H1 (cell line): ENCODE measurements around the gene EPHB3. TPM values are rescaled to one million over a fixed set of nuclear protein-coding genes. Genes with fewer than 3 reads are reported as not detected.

Experiments
- CTCF ChIA-PET: fragments of 300-600 bp; sonication (Branson Sonifier 250); formaldehyde crosslinking; loops from one replicate; lab custom pipeline; 2021; ENCODE audit not compliant: partially characterized antibody; lab: Charles Lee
- POLR2A ChIA-PET: fragments of 300-600 bp; sonication (Branson Sonifier 250); formaldehyde crosslinking; loops from one replicate; lab custom pipeline; 2021; ENCODE audit warnings: inconsistent platforms; ENCODE audit not compliant: partially characterized antibody; lab: Charles Lee
- DNase-seq, 2 experiments: peaks; one replicate each; pipeline versions ENCODE4 v3.0.0 to v3.0.0-alpha.2; 2010 to 2022; ENCODE audit warnings: low spot score in 2 of 2, low read depth in 1 of 2, mixed read lengths in 1 of 2
- FAIRE-seq: peaks from 2 replicates; lab custom pipeline; 2011; peaks lifted over from hg19 to GRCh38; lab: Jason Lieb, UNC
- H2AFZ ChIP-seq: 2 replicates; pipeline ENCODE4 v1.8.1; 2012; ENCODE audit warnings: low read length, inconsistent platforms
- H2AK5ac ChIP-seq: 2 replicates; pipeline ENCODE4 v1.6.1; 2013; ENCODE audit warnings: low read depth, low read length
- H2BK120ac ChIP-seq: replicated peaks from 2 replicates; pipeline ENCODE3; 2013; ENCODE audit warnings: low read depth, low read length, inconsistent platforms
- H2BK12ac ChIP-seq: 2 replicates; pipeline ENCODE4 v1.6.1; 2013; ENCODE audit warnings: low read depth, low read length
- H2BK15ac ChIP-seq: 2 replicates; pipeline ENCODE4 v1.6.1; 2013; ENCODE audit warnings: low read length
- H2BK20ac ChIP-seq: 2 replicates; pipeline ENCODE4 v1.6.1; 2013; ENCODE audit warnings: low read length
- H2BK5ac ChIP-seq: 2 replicates; pipeline ENCODE4 v1.6.1; 2013; ENCODE audit warnings: low read depth, low read length
- H3K14ac ChIP-seq: 2 replicates; pipeline ENCODE4 v1.6.1; 2013; ENCODE audit warnings: inconsistent platforms; ENCODE audit not compliant: insufficient read length
- H3K18ac ChIP-seq: 2 replicates; pipeline ENCODE4 v1.6.1; 2013; ENCODE audit warnings: low read length; ENCODE audit errors: extremely low read depth
- H3K23ac ChIP-seq: 2 replicates; pipeline ENCODE4 v1.6.1; 2013; ENCODE audit warnings: inconsistent platforms; ENCODE audit not compliant: insufficient read length
- H3K23me2 ChIP-seq: 2 replicates; pipeline ENCODE4 v1.6.1; 2013; ENCODE audit warnings: low read depth, low read length
- H3K27ac ChIP-seq: 2 replicates; pipeline ENCODE4 v1.6.1; 2011; ENCODE audit warnings: low read depth, low read length, inconsistent platforms
- H3K27me3 ChIP-seq, 4 experiments: replicated peaks in 1 of 4; 1 replicate in 1 of 4; 2 replicates in 3 of 4; pipeline versions ENCODE4 v1.6.1 to v1.8.1; 2011 to 2013; ENCODE audit warnings: low read length in 3 of 4, mild to moderate bottlenecking in 3 of 4, inconsistent platforms in 2 of 4, mixed read lengths in 2 of 4, moderate library complexity in 1 of 4; ENCODE audit not compliant: control insufficient read depth in 3 of 4, insufficient read depth in 3 of 4; ENCODE audit errors: extremely low read depth in 1 of 4
- H3K36me3 ChIP-seq, 4 experiments: 2 replicates each; pipeline versions ENCODE4 v1.6.1 to v1.8.1; 2011 to 2013; ENCODE audit warnings: mild to moderate bottlenecking in 4 of 4, low read length in 3 of 4, moderate library complexity in 2 of 4, control low read depth in 1 of 4, inconsistent platforms in 1 of 4; ENCODE audit not compliant: insufficient read depth in 4 of 4, control insufficient read depth in 2 of 4
- H3K4ac ChIP-seq: replicated peaks from 2 replicates; pipeline ENCODE3; 2013; ENCODE audit warnings: low read length, low read depth, mixed read lengths, inconsistent platforms; ENCODE audit not compliant: insufficient read length
- H3K4me1 ChIP-seq, 4 experiments: replicated peaks in 1 of 4; 1 replicate in 1 of 4; 2 replicates in 3 of 4; pipeline versions ENCODE4 v1.6.1 to v1.8.1; 2011 to 2013; ENCODE audit warnings: low read length in 3 of 4, inconsistent platforms in 2 of 4, mixed read lengths in 1 of 4; ENCODE audit not compliant: insufficient read depth in 4 of 4, control insufficient read depth in 3 of 4
- H3K4me2 ChIP-seq, 2 experiments: 2 replicates each; pipeline versions ENCODE4 v1.6.1 to v1.8.1; 2011 to 2013; ENCODE audit warnings: low read depth in 2 of 2, low read length in 2 of 2, control low read depth in 1 of 2, inconsistent platforms in 1 of 2, mild to moderate bottlenecking in 1 of 2; ENCODE audit not compliant: insufficient read depth in 1 of 2
- H3K4me3 ChIP-seq, 4 experiments: fragments of 200-600, 300-600 bp in 1 of 4; sonication (generic), shearing (Covaris generic), sonication (Bioruptor Twin) in 1 of 4; 2 replicates each; pipeline versions ENCODE4 v1.5.1 to v1.8.1; 2011 to 2016; ENCODE audit warnings: low read length in 4 of 4, low read depth in 3 of 4, control low read depth in 2 of 4, inconsistent platforms in 2 of 4, mild to moderate bottlenecking in 2 of 4, mixed read lengths in 1 of 4, moderate library complexity in 1 of 4; ENCODE audit not compliant: insufficient read depth in 2 of 4; ENCODE audit errors: extremely low read depth in 1 of 4
- H3K56ac ChIP-seq: replicated peaks from 2 replicates; pipeline ENCODE3; 2013; ENCODE audit warnings: low read depth, mild to moderate bottlenecking, mixed read lengths, low read length, inconsistent platforms; ENCODE audit not compliant: insufficient read length
- H3K79me1 ChIP-seq: 2 replicates; pipeline ENCODE4 v1.6.1; 2013; ENCODE audit warnings: low read depth, low read length, control low read depth
- H3K79me2 ChIP-seq, 2 experiments: 2 replicates each; pipeline versions ENCODE4 v1.6.1 to v1.8.1; 2012 to 2013; ENCODE audit warnings: low read length in 2 of 2, mild to moderate bottlenecking in 2 of 2, inconsistent platforms in 1 of 2; ENCODE audit not compliant: insufficient read depth in 2 of 2, control insufficient read depth in 1 of 2
- H3K9ac ChIP-seq, 4 experiments: replicated peaks in 1 of 4; 1 replicate in 1 of 4; 2 replicates in 3 of 4; pipeline versions ENCODE4 v1.6.1 to v1.8.1; 2011 to 2013; ENCODE audit warnings: low read depth in 3 of 4, low read length in 3 of 4, control low read depth in 2 of 4, mild to moderate bottlenecking in 2 of 4, moderate library complexity in 2 of 4, inconsistent platforms in 1 of 4; ENCODE audit errors: extremely low read depth in 1 of 4
- H3K9me3 ChIP-seq, 2 experiments: 2 replicates each; pipeline versions ENCODE4 v1.6.1 to v1.8.1; 2012 to 2013; ENCODE audit warnings: mild to moderate bottlenecking in 2 of 2, moderate library complexity in 2 of 2, control low read depth in 1 of 2, inconsistent platforms in 1 of 2, low read depth in 1 of 2, low read length in 1 of 2, mixed read lengths in 1 of 2; ENCODE audit not compliant: insufficient read depth in 2 of 2
- H4K20me1 ChIP-seq, 2 experiments: replicated peaks in 1 of 2; 2 replicates each; pipeline versions ENCODE3 to v1.8.1; 2011 to 2013; ENCODE audit warnings: inconsistent platforms in 2 of 2, low read length in 2 of 2, mild to moderate bottlenecking in 1 of 2; ENCODE audit not compliant: insufficient read depth in 2 of 2, control insufficient read depth in 1 of 2
- H4K5ac ChIP-seq: 2 replicates; pipeline ENCODE4 v1.6.1; 2013; ENCODE audit warnings: low read length, low read depth, mixed read lengths, inconsistent platforms; ENCODE audit not compliant: insufficient read length
- H4K8ac ChIP-seq: 2 replicates; pipeline ENCODE4 v1.8.0; 2013; ENCODE audit warnings: mild to moderate bottlenecking, moderate library complexity, low read length, inconsistent platforms; ENCODE audit not compliant: insufficient read depth; ENCODE audit errors: extremely low read depth
- H4K91ac ChIP-seq: replicated peaks from 2 replicates; pipeline ENCODE3; 2013; ENCODE audit warnings: low read length, mixed read lengths, inconsistent platforms; ENCODE audit not compliant: insufficient read length
- EZH2 ChIP-seq: fragments of 200-600 bp; sonication (generic); IDR thresholded peaks from 2 replicates; pipeline ENCODE4 v1.7.1; 2012; ENCODE audit warnings: low read depth, mild to moderate bottlenecking, moderate library complexity, low read length, inconsistent platforms; ENCODE audit not compliant: severe bottlenecking
- RAD21 ChIP-seq, 2 experiments: IDR thresholded peaks in 1 of 2; conservative IDR thresholded peaks in 1 of 2; 2 replicates each; pipeline ENCODE4 v1.6.1; 2011; ENCODE audit warnings: low read depth in 2 of 2, low read length in 2 of 2, improper control_type of control experiment in 1 of 2, inconsistent platforms in 1 of 2, mild to moderate bottlenecking in 1 of 2, moderate library complexity in 1 of 2
- SIN3A ChIP-seq, 2 experiments: IDR thresholded peaks in 1 of 2; conservative IDR thresholded peaks in 1 of 2; 2 replicates each; pipeline ENCODE4 v1.6.1; 2011 to 2012; ENCODE audit warnings: low read length in 2 of 2, improper control_type of control experiment in 1 of 2, low read depth in 1 of 2, mild to moderate bottlenecking in 1 of 2
- SRF ChIP-seq: IDR thresholded peaks from 2 replicates; pipeline ENCODE4 v1.6.1; 2011; ENCODE audit warnings: mild to moderate bottlenecking, low read depth, low read length, moderate library complexity
- SUZ12 ChIP-seq: fragments of 200-600 bp; sonication (generic); IDR thresholded peaks from 2 replicates; pipeline ENCODE4 v1.6.1; 2012; ENCODE audit warnings: mild to moderate bottlenecking, inconsistent platforms, low read length, moderate library complexity, mixed read lengths
- WGBS, 2 experiments: shearing (Covaris generic) in 1 of 2; methylation state at CpG; one replicate each; pipeline versions ENCODE4 v1.1.6 to v1.1.7; 2013 to 2015; ENCODE audit warnings: low lambda C conversion rate in 2 of 2, mixed read lengths in 2 of 2, inconsistent platforms in 1 of 2, low coverage in 1 of 2, missing lambda C conversion rate in 1 of 2; ENCODE audit not compliant: insufficient replicate concordance in 2 of 2, insufficient coverage in 1 of 2, insufficient read length in 1 of 2; ENCODE audit errors: extremely low coverage in 1 of 2, missing lambda C conversion rate in 1 of 2; 5-methylcytosine and 5-hydroxymethylcytosine counted together
- polyA plus RNA-seq, 7 experiments: library from polyadenylated mRNA; depleted of rRNA in 3 of 7; stranded (reverse) in 5 of 7; unstranded in 2 of 7; fragments of >200 nt in 5 of 7; fragments of 200-250 nt in 2 of 7; gene quantifications; 1 replicate in 5 of 7; 2 replicates in 1 of 7; 4 replicates in 1 of 7; pipeline versions ENCODE4 v1.2.1 to v1.2.3, GENCODE V29; 2011 to 2013; ENCODE audit warnings: missing spikeins in 2 of 7, mixed read lengths in 2 of 7
- total RNA-seq: library from RNA; stranded (reverse); fragmentation: NEBNext Ultra II Directional; extraction: Animal tissue kit (Norgen Biotek cat#: 25700); gene quantifications from 2 replicates; pipeline ENCODE4 v1.2.1, GENCODE V29; 2021

EPHB3 gene
- total and polyA plus RNA-seq, 2 of the 8 experiments (the other 6 are each of a cell fraction or from before 2014, with no cell fraction given) = 0.41 to 0.91 TPM

GRCh38 chr3:184600685-184601377 is 39.2 kb downstream of the EPHB3 start:
- H3K14ac ChIP-seq = no peak overlapping the region
- H3K27ac ChIP-seq = no peak overlapping the region
- H3K9ac ChIP-seq = no peak overlapping the region
- no peaks in the 10 kb centered on the region for H3K9me3 ChIP-seq
- H3K79me2 ChIP-seq = no peaks in the 10 kb centered on the region
- H2BK12ac ChIP-seq = no peak overlapping the region
- 29% methylated on average over 7 of the region's 10 CpGs; no CpG with 5 or more reads in 1 of the 2 experiments for WGBS, 2 experiments
- H3K18ac ChIP-seq = no peak overlapping the region
- no peak overlapping the region for H2BK5ac ChIP-seq
- no peak overlapping the region for H3K23ac ChIP-seq
- ChIA-PET POLR2A (interaction anchor here (1.3 to 4.1 kb wide), 4 partner anchors 8 to 159 kb away, joined by 3 to 19 read pairs (median 6); partner anchors contain the start of gene EPHB3), CTCF (interaction anchor here (0.5 to 2.7 kb wide), 12 partner anchors 10 to 233 kb away, joined by 3 to 20 read pairs (median 3); partner anchors contain the start of gene EPHB3)
- peaks cover 7 to 26% (median 19%) of the 10 kb centered on the region in 4 experiments for H3K4me1 ChIP-seq
- no peak for DNase-seq
- FAIRE-seq = no peak
- H3K4ac ChIP-seq = no peak overlapping the region
- no peak overlapping the region for H2BK120ac ChIP-seq
- no peak overlapping the region for H4K5ac ChIP-seq
- no peak overlapping the region for H2AFZ ChIP-seq
- peak overlapping the region in 1 of 4 experiments; percentile 67; a peak in 2 of 8 replicates for H3K4me3 ChIP-seq
- TF ChIP-seq EZH2 (peak; percentile 17), RAD21 (IDR thresholded peaks at IDR 0.05 in 1 of 2, conservative IDR thresholded peaks at IDR 0.05 in 1 of 2; ENCODE audit: low read depth in 2 of 2, low read length in 2 of 2) (no peak), SUZ12 (peak; percentile 54), SRF (no peak), SIN3A (conservative IDR thresholded peaks at IDR 0.05 in 1 of 2, IDR thresholded peaks at IDR 0.05 in 1 of 2; ENCODE audit: low read depth in 1 of 2, low read length in 2 of 2) (no peak)
- no peak overlapping the region for H4K91ac ChIP-seq
- peaks cover 37 to 75% (median 69%) of the 10 kb centered on the region in 4 experiments for H3K27me3 ChIP-seq
- peak overlapping the region; percentile 72 to 82; a peak in 3 of 4 replicates for H3K4me2 ChIP-seq
- no peak overlapping the region for H3K56ac ChIP-seq
- H3K23me2 ChIP-seq = peaks cover 16% of the 10 kb centered on the region; the same call in 1 of the 2 replicates
- H2BK20ac ChIP-seq = peak overlapping the region; percentile 3; the same call in 1 of the 2 replicates
- peak overlapping the region; percentile 16; the same call in 1 of the 2 replicates for H2AK5ac ChIP-seq
- no peaks in the 10 kb centered on the region for H3K79me1 ChIP-seq
- H4K20me1 ChIP-seq = peaks cover 2 to 10% of the 10 kb centered on the region in 2 experiments
- no peak overlapping the region for H4K8ac ChIP-seq
- no peaks in the 10 kb centered on the region for H3K36me3 ChIP-seq
- 0 out of 2 replicates have a peak overlapping the region, but pooled peaks have one; percentile 19 for H2BK15ac ChIP-seq
